HG03575 (cell line): ENCODE results near the gene MDM1.

Source experiments
- ATAC-seq: cut with Tn5 transposase; IDR thresholded peaks from one replicate; pipeline ENCODE4 v1.9.1; 2021; ENCODE audit not compliant: unreplicated experiment, insufficient number of reproducible peaks, low FRiP score; ENCODE audit errors: extremely low read depth

Gene MDM1

GRCh38 chr12:68252077-68252476 lies 80.1 kb downstream of the MDM1 start:
- no peak for ATAC-seq

GRCh38 chr12:68250454-68250853 lies 81.7 kb downstream of the MDM1 start:
- ATAC-seq = no peak

GRCh38 chr12:68247785-68248184 lies 84.4 kb downstream of the MDM1 start:
- no peak for ATAC-seq

GRCh38 chr12:68246350-68246749 lies 85.8 kb downstream of the MDM1 start:
- no peak for ATAC-seq

DNA sequence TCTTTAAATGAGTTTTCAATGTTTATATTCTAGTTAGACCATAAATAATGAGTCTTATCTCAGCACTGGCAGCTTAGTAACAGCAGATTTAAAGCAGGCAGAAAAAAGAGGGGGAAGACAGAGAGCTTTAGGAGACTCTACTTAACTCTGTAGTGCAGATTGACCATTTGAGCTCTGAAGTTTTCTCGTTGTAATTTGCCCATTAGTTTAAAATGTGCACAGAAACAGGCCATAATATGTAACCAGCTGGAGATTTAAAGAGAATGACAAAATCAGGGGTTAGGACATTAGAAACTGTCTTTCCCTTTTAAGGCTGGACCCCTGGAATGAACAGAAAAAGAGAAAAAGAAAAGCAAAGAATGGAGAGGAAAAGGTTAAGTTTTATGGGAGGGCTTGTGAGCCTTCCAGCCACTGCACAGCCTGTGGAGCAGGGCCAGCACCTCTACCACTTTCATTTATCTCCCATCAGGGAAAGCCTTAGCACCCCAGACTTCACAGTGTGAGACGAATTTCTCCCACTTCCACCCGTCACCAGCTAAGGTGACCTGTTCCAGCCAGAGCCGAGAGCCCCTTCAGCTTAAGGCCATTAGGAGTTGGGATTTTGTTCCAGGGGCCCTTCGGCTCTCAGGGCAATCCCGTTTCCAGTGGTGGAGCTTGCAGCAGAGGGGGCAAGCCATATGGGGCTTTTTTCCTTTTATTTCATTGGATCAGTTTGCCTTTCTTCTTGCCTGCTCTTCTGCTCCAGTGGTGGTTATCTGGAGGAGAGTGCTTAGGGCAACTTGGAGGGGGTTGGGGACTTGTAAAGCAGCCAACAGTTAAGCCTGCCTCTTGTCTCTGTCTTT lies 86.8 kb downstream of the MDM1 start:
- ATAC-seq = no peak
